Activated effector memory CD4-positive, alpha-beta T cell treated with Interleukin-2 at 50 U/mL for 16 hours (primary cell): ENCODE data around the gene AASS.

Experiments used
- DNase-seq: peaks from one replicate; pipeline ENCODE4 v3.0.0-alpha.2; 2020

Gene AASS

GRCh38 chr7:122103064-122103463 lies 41.0 kb downstream of the AASS start:
- DNase-seq = no peak

GRCh38 chr7:122100021-122100420 lies 44.0 kb downstream of the AASS start:
- DNase-seq = no peak

GRCh38 chr7:122095642-122096041 lies 48.4 kb downstream of the AASS start:
- no peak for DNase-seq

GRCh38 chr7:122094549-122094948 lies 49.5 kb downstream of the AASS start:
- no peak for DNase-seq

DNA sequence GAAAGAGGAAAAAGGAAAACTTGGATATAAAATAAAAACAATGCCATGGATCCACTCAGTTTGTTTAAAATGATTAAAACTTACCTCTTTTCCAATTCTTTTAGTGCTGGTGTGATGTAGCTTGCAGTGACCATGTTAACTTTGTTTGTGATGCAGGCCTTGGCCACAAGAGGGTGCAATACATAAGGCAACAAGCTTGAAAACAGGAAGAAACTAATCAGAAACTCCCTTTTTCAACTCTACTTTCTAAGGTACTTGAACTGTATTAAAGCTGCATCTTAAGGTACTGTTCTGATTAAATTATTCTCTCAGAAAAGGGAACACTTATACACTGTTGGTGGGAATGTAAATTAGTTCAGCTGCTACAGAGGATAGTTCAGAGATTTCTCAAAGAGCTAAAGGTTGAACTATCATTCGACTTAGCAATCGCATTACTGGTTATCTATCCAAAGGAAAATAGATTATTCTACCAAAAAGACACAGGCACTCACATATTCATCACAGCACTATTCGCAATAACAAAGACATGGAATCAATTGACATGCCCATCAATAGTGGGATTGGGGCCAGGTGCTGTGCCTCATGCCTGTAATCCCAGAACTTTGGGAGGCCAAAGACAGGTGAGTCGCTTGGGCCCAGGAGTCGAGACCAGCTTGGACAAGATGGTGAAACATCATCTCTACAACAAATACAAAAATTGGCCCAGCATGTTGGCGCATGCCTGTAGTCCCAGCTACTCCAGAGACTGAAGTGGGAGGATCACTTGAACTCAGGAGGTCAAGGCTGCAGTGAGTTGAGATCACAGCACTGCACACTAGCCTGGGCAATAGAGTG lies 50.9 kb downstream of the AASS start:
- no peak for DNase-seq

DNA sequence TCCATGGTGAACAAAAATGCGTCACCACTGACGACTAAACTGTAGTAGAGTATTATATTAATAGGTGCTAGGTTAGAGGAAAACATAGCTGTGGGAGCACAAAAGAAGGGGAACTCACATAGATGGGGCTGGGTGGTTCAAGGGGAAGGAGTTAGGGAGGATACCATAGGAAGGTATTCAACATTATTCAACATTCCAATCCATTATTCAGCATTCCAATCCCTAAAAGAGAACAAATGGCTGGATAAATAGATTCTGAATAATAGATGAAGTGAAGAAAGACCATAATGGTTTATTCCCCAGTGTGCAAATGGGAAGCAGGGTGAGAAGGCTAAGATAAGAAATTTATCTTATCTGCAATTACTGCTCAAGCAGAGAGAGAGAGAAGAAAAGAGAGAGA lies 61.4 kb downstream of the AASS start:
- DNase-seq = no peak

GRCh38 chr7:122082160-122082559 lies 61.9 kb downstream of the AASS start:
- DNase-seq = no peak

DNA sequence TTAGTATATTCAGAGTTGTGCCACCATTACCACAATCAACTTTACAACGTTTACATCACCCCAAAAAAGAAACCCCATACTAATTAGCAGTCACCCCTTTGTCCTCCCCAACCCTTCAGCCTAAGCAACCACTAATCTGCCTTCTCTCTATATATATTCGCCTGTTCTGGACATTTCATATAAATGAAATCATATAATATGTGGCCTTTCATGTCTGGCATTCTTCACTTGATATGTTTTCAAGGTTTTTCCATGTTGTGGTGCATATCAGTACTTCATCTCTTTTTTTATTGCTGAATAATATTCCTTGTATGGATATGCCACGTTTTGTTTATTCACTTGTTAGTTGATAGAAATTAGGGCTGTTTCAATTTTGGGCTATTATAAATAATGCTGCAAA lies 70.4 kb downstream of the AASS start:
- no peak for DNase-seq

DNA sequence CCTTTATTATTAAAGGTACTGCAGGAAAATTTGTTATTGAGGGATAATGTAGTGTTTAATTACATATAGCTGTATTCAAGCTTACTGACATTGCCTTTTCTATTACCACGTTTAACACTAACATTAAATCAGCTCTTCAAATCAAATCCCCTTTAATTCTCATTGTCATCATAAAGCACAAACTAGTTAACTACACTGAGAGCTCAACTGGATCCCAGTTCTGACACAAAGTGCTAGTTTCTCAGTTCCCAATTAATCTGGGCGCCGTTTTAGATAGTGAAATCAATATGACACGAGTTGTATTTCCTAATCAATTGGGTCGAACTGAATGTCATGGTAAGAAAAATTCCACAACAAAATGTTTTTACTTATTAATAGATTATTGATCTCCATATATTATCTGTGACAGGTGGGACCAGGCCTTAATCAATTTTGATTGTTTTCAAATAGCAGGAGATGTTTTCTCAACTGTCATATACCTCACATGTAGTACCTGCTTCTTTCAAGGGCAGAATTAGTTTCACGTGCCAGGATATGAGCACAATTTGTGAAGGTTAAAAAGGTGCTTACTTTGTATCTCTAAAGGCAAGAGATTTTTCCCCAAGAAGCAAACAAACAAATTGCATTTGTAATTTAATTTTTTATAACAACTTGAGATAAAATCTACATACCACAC lies 71.0 kb downstream of the AASS start:
- DNase-seq = no peak

GRCh38 chr7:122072272-122072671 lies 71.8 kb downstream of the AASS start:
- no peak for DNase-seq

- DNase-seq = no peak
These were observed 73.2 kb downstream of the AASS start for GRCh38 chr7:122070834-122071233.

DNA sequence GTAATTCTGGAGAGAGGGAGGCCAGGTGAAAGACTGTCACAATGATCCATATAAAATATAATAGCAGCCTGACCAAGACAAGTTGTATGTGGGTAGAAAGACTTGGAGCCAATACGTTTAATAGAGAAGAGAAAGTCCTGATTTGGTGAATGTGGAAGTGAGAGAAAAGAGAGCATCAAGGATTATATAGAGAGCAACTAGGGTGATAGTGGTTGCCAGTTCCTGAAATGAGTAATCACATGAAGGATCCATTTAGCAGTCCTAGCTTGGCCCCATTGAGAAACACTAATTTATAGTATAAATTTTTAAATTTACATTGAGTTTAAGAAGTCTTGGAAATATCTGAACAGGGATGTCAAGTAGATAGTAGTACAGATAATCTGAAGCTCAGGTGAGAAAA lies 74.0 kb downstream of the AASS start:
- DNase-seq = no peak

DNA sequence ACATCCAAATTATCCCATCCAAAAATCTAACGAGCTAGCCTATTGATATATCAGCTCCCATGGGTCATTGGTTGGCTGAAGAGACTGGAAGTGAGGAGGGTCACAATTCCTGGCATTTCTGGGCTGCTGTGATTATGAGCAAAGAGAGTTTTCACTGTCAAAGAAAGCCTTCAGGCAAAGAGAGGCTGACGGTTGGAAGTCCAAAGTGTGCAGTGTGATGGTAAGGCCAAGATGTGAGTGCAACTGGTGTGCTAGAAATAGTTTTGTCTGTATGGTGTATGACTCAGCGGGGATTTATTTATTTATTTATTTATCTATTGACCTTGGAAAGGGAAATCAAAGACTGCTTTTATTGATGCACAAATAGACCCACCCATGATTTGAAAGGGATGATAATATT lies 75.0 kb downstream of the AASS start:
- no peak for DNase-seq

GRCh38 chr7:122068046-122068445 lies 76.0 kb downstream of the AASS start:
- DNase-seq = no peak

DNA sequence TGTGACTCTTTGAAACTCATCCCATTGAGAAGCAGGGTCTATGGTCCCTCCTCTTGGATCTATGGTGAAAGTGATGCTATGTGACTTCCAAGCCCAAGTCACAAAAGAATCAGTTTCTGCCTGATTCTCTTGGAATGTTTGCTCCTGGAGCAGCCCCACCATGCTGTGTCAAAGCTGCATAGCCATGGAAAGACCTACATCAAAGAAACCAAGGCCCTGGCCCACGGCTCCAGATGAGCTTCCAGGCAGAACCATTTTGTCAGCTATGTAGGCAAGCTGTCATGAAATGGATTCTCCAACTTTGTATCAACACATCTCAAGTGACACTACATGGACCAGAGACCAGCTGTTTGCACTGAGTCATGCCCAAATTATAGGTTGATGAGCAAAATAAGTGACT lies 77.0 kb downstream of the AASS start:
- no peak for DNase-seq

DNA sequence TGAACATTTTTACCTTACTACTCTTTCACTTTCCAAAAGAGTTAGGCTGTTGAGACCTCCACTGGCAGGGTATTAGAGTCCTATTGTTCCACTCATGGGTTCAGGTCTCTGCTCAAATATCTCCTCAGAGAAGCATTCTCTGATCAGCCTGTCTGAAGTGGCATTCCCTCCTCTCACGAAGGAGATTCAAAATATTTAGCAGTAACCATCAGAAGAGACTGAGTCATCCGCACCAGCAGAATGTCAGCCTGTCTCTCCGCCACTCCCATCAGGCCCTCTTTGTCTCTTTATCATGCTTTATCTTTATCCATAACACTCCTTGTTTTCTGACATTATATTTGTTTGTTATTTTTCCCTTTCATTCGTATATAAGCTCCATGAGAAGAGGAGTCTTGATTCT lies 79.1 kb downstream of the AASS start:
- no peak for DNase-seq

DNA sequence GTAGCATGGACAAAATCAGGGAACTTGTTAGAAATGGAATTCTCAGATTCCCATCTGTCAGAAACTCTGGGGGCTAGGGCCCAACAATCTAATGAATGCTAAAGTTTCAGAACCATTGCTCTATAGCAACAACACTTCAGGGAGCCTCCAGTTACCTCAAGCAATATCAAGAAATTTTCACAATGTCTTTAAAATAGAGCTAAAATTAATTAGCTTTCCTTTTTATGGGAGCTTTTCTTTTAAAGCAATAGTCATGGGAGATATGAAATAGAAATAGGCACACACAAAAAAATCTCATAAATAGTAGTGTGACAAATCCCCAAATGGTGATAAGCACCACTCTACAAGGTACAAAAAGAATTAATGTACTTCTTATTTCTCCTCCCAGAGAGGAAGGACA lies 80.9 kb downstream of the AASS start:
- DNase-seq = no peak

DNA sequence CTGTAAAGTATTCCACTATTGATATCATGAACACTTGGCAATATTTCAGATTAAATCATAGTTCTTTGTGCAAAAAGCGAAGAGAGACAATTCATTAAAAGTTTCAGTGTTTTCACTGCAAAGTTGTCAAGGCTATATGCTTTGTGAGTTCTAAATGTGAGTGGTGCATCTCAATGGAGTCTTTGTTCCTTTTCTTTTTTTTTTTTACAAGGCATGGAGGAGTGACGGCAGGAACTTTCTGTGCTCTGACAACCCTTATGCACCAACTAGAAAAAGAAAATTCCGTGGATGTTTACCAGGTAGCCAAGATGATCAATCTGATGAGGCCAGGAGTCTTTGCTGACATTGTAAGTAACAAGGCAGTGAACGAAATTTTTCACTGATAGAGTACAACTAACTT lies 84.5 kb downstream of the AASS start:
- no peak for DNase-seq

- DNase-seq = no peak
These were observed 87.1 kb downstream of the AASS start for GRCh38 chr7:122056977-122057376.

- no peak for DNase-seq
These were observed 89.0 kb downstream of the AASS start for GRCh38 chr7:122055073-122055472.

DNA sequence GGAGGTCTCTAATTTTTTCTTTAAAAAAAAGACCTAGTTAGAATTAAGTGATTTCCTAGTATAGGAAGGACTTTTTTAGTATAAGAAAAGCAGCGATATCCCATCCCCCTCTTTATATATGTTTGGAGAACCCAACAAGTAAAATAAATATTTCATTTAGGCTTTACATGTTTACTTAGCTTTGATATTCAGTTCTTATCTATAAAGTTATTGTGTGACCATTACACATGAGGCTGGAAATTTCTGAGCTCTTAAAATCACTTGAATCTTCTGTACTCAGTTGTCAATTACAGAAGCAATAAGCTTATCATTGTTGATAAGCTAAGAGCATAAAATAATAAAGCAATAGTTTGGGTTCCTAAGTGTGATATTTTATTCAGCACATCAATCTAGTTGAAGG lies 89.7 kb downstream of the AASS start:
- no peak for DNase-seq

- no peak for DNase-seq
These were observed 97.6 kb downstream of the AASS start for GRCh38 chr7:122046402-122046801.

DNA sequence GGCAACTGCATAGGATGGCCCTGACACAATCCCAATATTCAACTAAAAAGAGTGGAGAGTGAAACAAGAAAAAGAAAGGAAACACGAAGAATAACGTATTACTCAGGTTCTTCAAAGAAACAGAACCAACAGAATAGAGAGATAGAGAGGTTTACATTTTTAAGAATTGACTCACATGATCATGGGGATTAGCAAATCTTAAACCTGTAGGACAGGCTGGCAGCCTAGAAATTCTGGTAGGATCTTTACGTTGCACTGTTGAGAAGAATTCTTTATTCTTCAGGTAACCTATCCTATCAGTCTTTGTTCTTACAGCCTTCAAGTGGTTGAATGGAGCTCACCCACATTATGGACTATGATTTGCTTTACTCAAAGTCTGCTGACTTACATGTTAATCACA lies 103.9 kb downstream of the AASS start:
- DNase-seq = no peak

GRCh38 chr7:122038904-122039303 lies 105.1 kb downstream of the AASS start:
- DNase-seq = no peak

- no peak for DNase-seq
These were observed 105.9 kb downstream of the AASS start for GRCh38 chr7:122038134-122038533.
